COLO668 (cell line): Measurements from ENCODE around the gene IFNL2.
A peak's percentile ranks its signal among the peaks of the same experiment; 100 is the strongest.
"Not testable (repeated sequence)": the region's sequence is repeated elsewhere in the genome, so short reads cannot be mapped to it uniquely, and the experiment has no call there.

ENCODE experiments used
- DNase-seq: peaks from one replicate; lab custom pipeline; 2025; ENCODE audit not compliant: unreplicated experiment; lab: John Stamatoyannopoulos, UW

The IFNL2 gene

GRCh38 chr19:39296055-39296645 lies 28.0 kb downstream of the IFNL2 start, which contains the start of gene IFNL1:
IFNL1 (plus strand) TSS chr19:39296407; CDS start chr19:39296422, 15 bp downstream.
- no peak for DNase-seq

GRCh38 chr19:39296906-39297305 lies 28.7 kb downstream of the IFNL2 start:
- DNase-seq: no peak

- DNase-seq: no peak
Measured at GRCh38 chr19:39297931-39298634, 29.9 kb downstream of the IFNL2 start.

- DNase-seq: no peak
Measured at GRCh38 chr19:39299404-39299803, 31.2 kb downstream of the IFNL2 start.

GRCh38 chr19:39299832-39300231 lies 31.6 kb downstream of the IFNL2 start:
- no peak for DNase-seq

- no peak for DNase-seq
Measured at GRCh38 chr19:39301021-39301420, 32.8 kb downstream of the IFNL2 start.

GRCh38 chr19:39301562-39301961 lies 33.4 kb downstream of the IFNL2 start:
- no peak for DNase-seq

GRCh38 chr19:39303373-39304184 lies 35.4 kb downstream of the IFNL2 start:
- no peak for DNase-seq

- no peak for DNase-seq
Measured at GRCh38 chr19:39304185-39304513, 36.0 kb downstream of the IFNL2 start.

- no peak for DNase-seq
Measured at GRCh38 chr19:39304701-39305571, 36.7 kb downstream of the IFNL2 start.

GRCh38 chr19:39306075-39306474 lies 37.9 kb downstream of the IFNL2 start:
- DNase-seq: no peak

GRCh38 chr19:39307046-39307821 lies 39.0 kb downstream of the IFNL2 start:
- DNase-seq: peak; percentile 13

GRCh38 chr19:39307822-39308530 lies 39.8 kb downstream of the IFNL2 start:
- DNase-seq: no peak

GRCh38 chr19:39308531-39309304 lies 40.5 kb downstream of the IFNL2 start:
- no peak for DNase-seq

- not testable (repeated sequence) for DNase-seq
Measured at GRCh38 chr19:39309305-39309670, 41.1 kb downstream of the IFNL2 start.

GRCh38 chr19:39310558-39311311 lies 42.5 kb downstream of the IFNL2 start:
- no peak for DNase-seq

- DNase-seq: no peak
Measured at GRCh38 chr19:39314016-39314728, 46.0 kb downstream of the IFNL2 start.

GRCh38 chr19:39315933-39316332 lies 47.7 kb downstream of the IFNL2 start:
- no peak for DNase-seq
